K562 (cell line): Measurements from ENCODE around the gene SLC30A7. TPM values are rescaled to one million over a fixed set of nuclear protein-coding genes. Genes with fewer than 3 reads are reported as not detected.

Experiments
- ATAC-seq: fragments of 200-7000 bp; cut with Tn5 transposase; 3 replicates; pipeline ENCODE4 v1.9.1; 2020; ENCODE audit warnings: moderate library complexity
- BruUV-seq: library from RNA; stranded (reverse); fragments of 400-500 nt; replicated peaks from 2 replicates; lab custom pipeline; 2021; lab: Mats Ljungman, UMichigan
- CTCF ChIA-PET: fragments of 300-600 bp; formaldehyde crosslinking; extraction: SDS; loops from one replicate; lab custom pipeline; 2021; ENCODE audit warnings: low intra/inter-chr PET ratio; lab: Yijun Ruan, JAX
- POLR2A ChIA-PET: fragments of 300-600, 350-650 bp; sonication (Branson Sonifier 250); formaldehyde crosslinking; extraction: SDS; loops from one replicate; lab custom pipeline; 2021; ENCODE audit warnings: antibody characterized with exemption, inconsistent platforms; lab: Yijun Ruan, JAX
- DNase-seq, 4 experiments: peaks; one replicate each; pipeline versions ENCODE4 v3.0.0 to v3.0.0-alpha.2; 2011 to 2018; ENCODE audit warnings: low spot score in 3 of 4, mixed read lengths in 3 of 4; ENCODE audit errors: extremely low read depth in 1 of 4
- FAIRE-seq: peaks from 2 replicates; lab custom pipeline; 2011; peaks lifted over from hg19 to GRCh38; lab: Jason Lieb, UNC
- H2AFZ ChIP-seq: 2 replicates; pipeline ENCODE4 v1.6.0; 2011; ENCODE audit warnings: low read depth, low read length, control low read depth, inconsistent platforms
- H3K27ac ChIP-seq: fragments of 200-600 bp; 3 replicates; pipeline ENCODE4 v1.8.0; 2011; ENCODE audit warnings: low read depth, mild to moderate bottlenecking, control low read depth, inconsistent platforms, low read length, moderate library complexity, mixed read lengths; ENCODE audit errors: extremely low read depth
- H3K27me3 ChIP-seq, 2 experiments: fragments of 300-600 bp in 1 of 2; 2 replicates in 1 of 2; 3 replicates in 1 of 2; pipeline versions ENCODE4 v1.6.0 to v1.8.0; 2011; ENCODE audit warnings: inconsistent platforms in 2 of 2, low read length in 2 of 2, mild to moderate bottlenecking in 1 of 2, mixed read lengths in 1 of 2, moderate library complexity in 1 of 2; ENCODE audit not compliant: control insufficient read depth in 2 of 2, insufficient read depth in 2 of 2
- H3K36me3 ChIP-seq: fragments of 300-600 bp; 3 replicates; pipeline ENCODE4 v1.8.0; 2011; ENCODE audit warnings: mild to moderate bottlenecking, low read length, inconsistent platforms; ENCODE audit not compliant: control insufficient read depth, insufficient read depth
- H3K4me1 ChIP-seq, 2 experiments: fragments of 200-600 bp in 1 of 2; replicated peaks in 1 of 2; 2 replicates in 1 of 2; 3 replicates in 1 of 2; pipeline versions ENCODE4 v1.5.1 to v1.8.0; 2011; ENCODE audit warnings: inconsistent platforms in 2 of 2, low read length in 2 of 2, mild to moderate bottlenecking in 1 of 2, mixed read lengths in 1 of 2, moderate library complexity in 1 of 2; ENCODE audit not compliant: control insufficient read depth in 2 of 2, insufficient read depth in 2 of 2
- H3K4me2 ChIP-seq: 2 replicates; pipeline ENCODE4 v1.6.1; 2011; ENCODE audit warnings: low read length, control low read depth, inconsistent platforms, mixed read lengths; ENCODE audit not compliant: insufficient read depth
- H3K4me3 ChIP-seq: fragments of 200-600 bp; sonication (generic), shearing (Covaris generic); 2 replicates; pipeline ENCODE4 v1.5.1; 2016; ENCODE audit warnings: control low read depth, inconsistent platforms
- H3K79me2 ChIP-seq: fragments of 200-600 bp; 3 replicates; pipeline ENCODE4 v1.8.0; 2011; ENCODE audit warnings: low read length, inconsistent platforms; ENCODE audit not compliant: control insufficient read depth, insufficient read depth
- H3K9ac ChIP-seq, 2 experiments: 2 replicates each; pipeline versions ENCODE4 v1.6.0 to v1.6.1; 2011; ENCODE audit warnings: low read depth in 2 of 2, low read length in 2 of 2, control low read depth in 1 of 2, inconsistent platforms in 1 of 2, mild to moderate bottlenecking in 1 of 2, mixed read lengths in 1 of 2; ENCODE audit not compliant: insufficient read depth in 1 of 2
- H3K9me1 ChIP-seq: one replicate; pipeline ENCODE4 v1.6.0; 2011; ENCODE audit warnings: inconsistent platforms, mild to moderate bottlenecking, low read length, moderate library complexity; ENCODE audit not compliant: control insufficient read depth, insufficient read depth
- H3K9me3 ChIP-seq: replicated peaks from 2 replicates; pipeline ENCODE4 v1.5.1; 2011; ENCODE audit warnings: low read depth, low read length, inconsistent platforms; ENCODE audit not compliant: control insufficient read depth, insufficient read depth
- H4K20me1 ChIP-seq: replicated peaks from 2 replicates; pipeline ENCODE4 v1.6.1; 2011; ENCODE audit warnings: low read length, inconsistent platforms, mixed read lengths; ENCODE audit not compliant: control insufficient read depth, insufficient read depth
- BRCA1 ChIP-seq, 2 experiments: fragments of 450-650 bp in 1 of 2; sonication (generic) in 1 of 2; formaldehyde crosslinking in 1 of 2; IDR thresholded peaks; 2 replicates each; pipeline versions ENCODE4 v1.5.0 to v1.6.1; 2017 to 2020; ENCODE audit warnings: mild to moderate bottlenecking in 1 of 2, missing genetic modification reagents in 1 of 2
- DEAF1 ChIP-seq: fragments of 450-650 bp; formaldehyde crosslinking; IDR thresholded peaks from 2 replicates; pipeline ENCODE4 v1.4.0; 2020; ENCODE audit warnings: mild to moderate bottlenecking, moderate library complexity
- FOXJ3 ChIP-seq: sonication (generic); formaldehyde crosslinking; IDR thresholded peaks from 2 replicates; pipeline ENCODE4 v1.4.0; 2020; ENCODE audit warnings: mild to moderate bottlenecking, missing genetic modification reagents
- IRF2 ChIP-seq: sonication (generic); formaldehyde crosslinking; IDR thresholded peaks from 2 replicates; pipeline ENCODE4 v1.8.1; 2022; ENCODE audit warnings: mild to moderate bottlenecking, missing genetic modification reagents
- LARP7 ChIP-seq: fragments of 450-650 bp; IDR thresholded peaks from 2 replicates; pipeline ENCODE4 v1.6.1; 2016
- NKRF ChIP-seq: fragments of 450-650 bp; IDR thresholded peaks from 2 replicates; pipeline ENCODE4 v1.6.1; 2016; ENCODE audit warnings: borderline replicate concordance
- RFX1 ChIP-seq: fragments of 450-650 bp; IDR thresholded peaks from 2 replicates; pipeline ENCODE4 v1.6.1; 2016; ENCODE audit warnings: mild to moderate bottlenecking, moderate library complexity
- SIN3B ChIP-seq: fragments of 450-650 bp; IDR thresholded peaks from 2 replicates; pipeline ENCODE4 v1.6.1; 2017; ENCODE audit warnings: low read depth, mild to moderate bottlenecking, moderate library complexity
- SP1 ChIP-seq: sonication (generic); formaldehyde crosslinking; IDR thresholded peaks from 2 replicates; pipeline ENCODE4 v1.8.1; 2022; ENCODE audit warnings: mild to moderate bottlenecking, missing genetic modification reagents
- TCF3 ChIP-seq: sonication (generic); formaldehyde crosslinking; IDR thresholded peaks from 2 replicates; pipeline ENCODE4 v1.4.0; 2020; ENCODE audit warnings: mild to moderate bottlenecking, missing genetic modification reagents
- ZNF140 ChIP-seq: fragments of 250-450 bp; sonication (Bioruptor Pico); IDR thresholded peaks from 2 replicates; pipeline ENCODE4 v1.8.0; 2021; ENCODE audit warnings: moderate library complexity, mild to moderate bottlenecking, inconsistent platforms
- WGBS: fragments of 100-300 bp; shearing (Covaris generic); methylation state at CpG from one replicate; pipeline ENCODE4 v1.1.6; 2016; ENCODE audit warnings: low coverage, mixed read lengths; ENCODE audit not compliant: insufficient coverage; ENCODE audit errors: missing lambda C conversion rate; 5-methylcytosine and 5-hydroxymethylcytosine counted together
- in situ Hi-C: fragments of 300-500 bp; cut with MboI; formaldehyde crosslinking; loops from 4 replicates; pipeline ENCODE4 v1.15.0; 2018; ENCODE audit warnings: inconsistent platforms, mixed read lengths
- intact Hi-C: fragments of 100-400 bp; cut with micrococcal nuclease; formaldehyde crosslinking; loops from 2 replicates; pipeline ENCODE4 v1.14.2; 2022
- polyA plus RNA-seq, 8 experiments: library from polyadenylated mRNA; depleted of rRNA in 4 of 8; stranded (reverse) in 5 of 8; unstranded in 3 of 8; fragments of >200 nt; fragmentation: Nextera tagmentation in 2 of 8; fragmentation: Illumina TruSeq in 1 of 8; extraction: Ambion mirVana in 2 of 8; extraction: Trizol in 1 of 8; gene quantifications; 2 replicates each; pipeline versions ENCODE4 v1.2.1 to v1.2.3, GENCODE V29; 2011 to 2014; ENCODE audit warnings: inconsistent platforms in 1 of 8, missing spikeins in 1 of 8
- total RNA-seq, 7 experiments: library from RNA; depleted of rRNA in 6 of 7; stranded (reverse); fragments of >200 nt in 6 of 7; fragmentation: Illumina TruSeq in 2 of 7; extraction: Trizol in 2 of 7; gene quantifications; 2 replicates each; pipeline versions ENCODE4 v1.2.1 to v1.2.3, GENCODE V29; 2011 to 2021; ENCODE audit warnings: low replicate concordance in 1 of 7

The SLC30A7 gene
- total and polyA plus RNA-seq, 9 of the 15 experiments (the other 6 are each of a cell fraction or from before 2014, with no cell fraction given) = 3.5 to 17.1 (median 7.2) TPM

GRCh38 chr1:100959502-100960060 lies 63.7 kb downstream of the SLC30A7 start (continued):
- TF ChIP-seq LARP7 = no peak
- no peak for TF ChIP-seq TCF3 (CRISPR knock-in tag)
- no peak for TF ChIP-seq IRF2
- no peak for TF ChIP-seq BRCA1 (IDR thresholded peaks at IDR 0.05)
- TF ChIP-seq BRCA1 (CRISPR knock-in tag; IDR thresholded peaks at IDR 0.05) = no peak
- no peak for TF ChIP-seq ZNF140 (CRISPR knock-in tag)
- no peak for TF ChIP-seq SP1 (CRISPR knock-in tag)
- no peak for TF ChIP-seq NKRF
- no peak for TF ChIP-seq FOXJ3 (CRISPR knock-in tag)

GRCh38 chr1:100960098-100960497 lies 64.2 kb downstream of the SLC30A7 start:
- Histone ChIP-seq H3K9ac (no peak overlapping the region), H3K27ac (no peak overlapping the region), H3K36me3 (peaks cover 16% of the 10 kb centered on the region; the same call in 2 of the 3 replicates), H3K79me2 (no peaks in the 10 kb centered on the region), H3K4me2 (no peak overlapping the region), H3K4me1 (no peaks in the 10 kb centered on the region), H4K20me1 (no peaks in the 10 kb centered on the region), H3K9me3 (no peaks in the 10 kb centered on the region), H3K9me1 (no peaks in the 10 kb centered on the region), H3K4me3 (no peak overlapping the region), H2AFZ (no peak overlapping the region), H3K27me3 (no peaks in the 10 kb centered on the region)
- FAIRE-seq = no peak
- ChIA-PET CTCF (no interaction called here), POLR2A (interaction anchor here (1.1 to 2.4 kb wide), 5 partner anchors 9 to 279 kb away, joined by 3 to 9 read pairs (median 4); no protein-coding TSS in a partner anchor)
- no peak for DNase-seq
- TF ChIP-seq RFX1 (peak; percentile 11; the same call in 1 of the 2 replicates), DEAF1 (CRISPR knock-in tag) (no peak), SIN3B (no peak)
- WGBS = 77% methylated on average over 1 of the region's 1 CpG
- no peak for ATAC-seq
- no TSS peak for BruUV-seq
- in situ Hi-C loops (no loop called here), intact Hi-C loops (no loop called here)
